Nephron (organoid): Measurements from ENCODE around the gene ZGRF1.
"Not testable (repeated sequence)": the region's sequence is repeated elsewhere in the genome, so short reads cannot be mapped to it uniquely, and the experiment has no call there.

Experiments
- H3K27ac Mint-ChIP-seq, 3 experiments: 2 replicates each; pipeline ENCODE4 v1.8.0; 2020; ENCODE audit warnings: mixed read lengths in 3 of 3, mild to moderate bottlenecking in 2 of 3, moderate library complexity in 1 of 3
- H3K27me3 Mint-ChIP-seq: 2 replicates; pipeline ENCODE4 v1.8.0; 2021; ENCODE audit warnings: low read depth, mild to moderate bottlenecking, moderate library complexity, mixed read lengths
- H3K36me3 Mint-ChIP-seq: 2 replicates; pipeline ENCODE4 v1.8.0; 2020; ENCODE audit warnings: low read depth, mixed read lengths
- H3K4me1 Mint-ChIP-seq: 2 replicates; pipeline ENCODE4 v1.8.0; 2020; ENCODE audit warnings: mixed read lengths
- H3K4me3 Mint-ChIP-seq, 3 experiments: 2 replicates each; pipeline ENCODE4 v1.8.0; 2020; ENCODE audit warnings: mild to moderate bottlenecking in 3 of 3, mixed read lengths in 3 of 3, moderate library complexity in 2 of 3
- H3K9me3 Mint-ChIP-seq: 2 replicates; pipeline ENCODE4 v1.8.0; 2020; ENCODE audit warnings: mixed read lengths
- TF ChIP-seq, protein P1 (sequence below), 3 experiments: fragments of 200-600 bp; sonication (generic); IDR thresholded peaks; one replicate each; pipeline ENCODE4 v1.5.0; 2021; ENCODE audit warnings: antibody characterized with exemption in 3 of 3; ENCODE audit not compliant: unreplicated experiment in 3 of 3

ZGRF1 gene

DNA sequence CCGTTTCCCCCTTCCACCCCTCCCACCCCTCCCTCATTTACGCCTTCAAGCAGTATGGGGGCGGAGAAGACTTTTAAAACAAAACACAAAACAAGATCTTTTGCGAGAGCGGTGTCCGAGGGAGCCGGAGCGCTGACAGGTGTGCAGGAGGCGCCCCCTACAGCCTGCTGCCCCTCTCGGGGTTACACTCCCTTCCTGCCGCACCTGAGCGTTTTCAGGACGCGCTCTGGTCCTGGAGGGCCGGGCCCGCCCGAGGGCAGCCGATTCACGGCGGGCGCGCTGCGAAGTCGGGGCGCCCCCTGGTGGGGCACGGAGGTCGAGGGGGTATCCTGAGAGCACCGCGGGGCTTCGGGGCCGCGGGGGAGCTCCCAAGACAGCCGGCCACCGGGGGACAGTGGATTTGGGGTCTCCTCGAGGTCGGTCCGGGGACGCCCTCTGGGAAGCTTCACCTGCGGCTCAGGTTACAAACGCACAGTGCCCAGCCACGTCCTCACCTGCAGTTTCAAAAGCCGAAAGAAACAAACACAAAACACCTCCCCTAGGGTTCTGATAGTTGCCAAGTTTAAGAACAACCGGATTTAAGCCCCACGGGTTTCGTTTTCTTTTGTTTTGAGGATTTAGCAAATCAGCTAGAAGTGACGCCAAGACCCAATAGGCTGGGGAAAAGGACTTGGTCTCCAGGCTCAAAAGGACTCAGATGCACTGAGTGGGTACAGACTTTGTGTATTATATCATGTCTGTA lies 112.8 kb downstream of the ZGRF1 start:
- Mint-ChIP-seq H3K9me3 (peaks cover 16% of the 10 kb centered on the region), H3K27ac (no peak overlapping the region), H3K36me3 (no peaks in the 10 kb centered on the region), H3K27me3 (peaks cover 92% of the 10 kb centered on the region), H3K4me3 (peak overlapping the region; percentile 70 to 85 (median 83)), H3K4me1 (peaks cover 12% of the 10 kb centered on the region)
- TF ChIP-seq, protein P1, sequence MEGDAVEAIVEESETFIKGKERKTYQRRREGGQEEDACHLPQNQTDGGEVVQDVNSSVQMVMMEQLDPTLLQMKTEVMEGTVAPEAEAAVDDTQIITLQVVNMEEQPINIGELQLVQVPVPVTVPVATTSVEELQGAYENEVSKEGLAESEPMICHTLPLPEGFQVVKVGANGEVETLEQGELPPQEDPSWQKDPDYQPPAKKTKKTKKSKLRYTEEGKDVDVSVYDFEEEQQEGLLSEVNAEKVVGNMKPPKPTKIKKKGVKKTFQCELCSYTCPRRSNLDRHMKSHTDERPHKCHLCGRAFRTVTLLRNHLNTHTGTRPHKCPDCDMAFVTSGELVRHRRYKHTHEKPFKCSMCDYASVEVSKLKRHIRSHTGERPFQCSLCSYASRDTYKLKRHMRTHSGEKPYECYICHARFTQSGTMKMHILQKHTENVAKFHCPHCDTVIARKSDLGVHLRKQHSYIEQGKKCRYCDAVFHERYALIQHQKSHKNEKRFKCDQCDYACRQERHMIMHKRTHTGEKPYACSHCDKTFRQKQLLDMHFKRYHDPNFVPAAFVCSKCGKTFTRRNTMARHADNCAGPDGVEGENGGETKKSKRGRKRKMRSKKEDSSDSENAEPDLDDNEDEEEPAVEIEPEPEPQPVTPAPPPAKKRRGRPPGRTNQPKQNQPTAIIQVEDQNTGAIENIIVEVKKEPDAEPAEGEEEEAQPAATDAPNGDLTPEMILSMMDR (IDR thresholded peaks at IDR 0.05; ENCODE audit: unreplicated experiment in 3 of 3) = peak; percentile 57 to 77 (median 72)

DNA sequence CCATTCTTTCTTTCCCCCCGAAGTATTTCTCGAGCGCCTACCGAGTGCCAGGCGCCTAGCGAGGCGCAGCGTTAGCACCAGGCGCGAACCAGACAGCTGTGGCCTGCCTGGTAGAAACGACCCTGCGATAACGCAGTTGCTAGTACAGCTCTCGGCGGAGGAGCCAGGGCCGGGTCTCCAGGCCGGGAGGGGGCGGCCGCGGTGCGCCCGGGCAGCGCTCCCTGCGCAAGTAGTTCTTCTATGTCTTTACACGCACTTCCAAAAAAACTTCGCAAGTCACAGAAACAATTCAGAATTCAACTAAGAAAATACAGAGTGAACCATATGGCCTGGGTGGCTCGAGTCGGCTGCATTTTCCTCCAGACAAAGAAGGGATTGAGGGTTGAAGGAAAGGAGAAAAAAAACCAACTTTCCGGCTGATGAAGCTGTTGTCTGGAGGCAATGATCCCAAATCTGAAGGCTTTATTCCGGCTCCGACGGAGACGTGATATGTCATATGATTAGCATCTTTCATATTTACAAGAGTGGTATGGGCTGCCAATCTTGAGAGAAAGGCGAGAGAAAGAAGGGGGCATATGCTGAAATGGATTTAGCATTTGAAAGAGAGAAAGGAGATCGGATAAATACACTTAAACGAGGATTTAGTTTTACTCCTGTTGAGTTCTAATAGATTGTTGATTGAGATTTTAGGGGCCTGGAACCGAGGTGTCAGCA lies 113.5 kb downstream of the ZGRF1 start:
- H3K27ac Mint-ChIP-seq = no peak overlapping the region
- TF ChIP-seq, protein P1 (IDR thresholded peaks at IDR 0.05; ENCODE audit: unreplicated experiment in 3 of 3) = no peak
- no peaks in the 10 kb centered on the region for H3K36me3 Mint-ChIP-seq
- H3K4me1 Mint-ChIP-seq = peaks cover 15% of the 10 kb centered on the region
- peaks cover 100% of the 10 kb centered on the region for H3K27me3 Mint-ChIP-seq
- H3K9me3 Mint-ChIP-seq = peaks cover 16% of the 10 kb centered on the region
- H3K4me3 Mint-ChIP-seq = peak overlapping the region; percentile 70 to 85 (median 83)

DNA sequence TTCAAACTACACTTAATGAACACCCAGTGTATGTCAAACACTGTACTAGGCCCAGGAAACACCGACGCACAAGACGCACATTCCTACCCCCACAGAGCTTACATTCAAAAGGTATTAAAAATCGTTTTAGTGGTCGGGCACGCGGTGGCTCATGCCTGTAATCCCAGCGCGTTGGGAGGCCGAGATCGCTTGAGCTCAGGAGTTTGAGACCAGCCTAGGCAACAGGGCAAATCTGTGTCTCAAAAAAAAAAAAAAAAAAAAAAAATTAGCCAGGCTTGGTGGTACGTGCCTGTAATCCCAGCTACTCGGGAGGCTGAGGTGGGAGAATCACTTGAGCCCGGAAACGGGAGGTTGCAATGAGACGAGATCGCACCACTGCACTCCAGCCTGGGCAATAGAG lies 114.3 kb downstream of the ZGRF1 start:
- H3K4me1 Mint-ChIP-seq = peaks cover 22% of the 10 kb centered on the region
- not testable (repeated sequence) for H3K36me3 Mint-ChIP-seq, H3K27ac Mint-ChIP-seq
- H3K27me3 Mint-ChIP-seq = peaks cover 100% of the 10 kb centered on the region
- peak overlapping the region; percentile 54 to 83 (median 70) for H3K4me3 Mint-ChIP-seq
- H3K9me3 Mint-ChIP-seq = peaks cover 18% of the 10 kb centered on the region

DNA sequence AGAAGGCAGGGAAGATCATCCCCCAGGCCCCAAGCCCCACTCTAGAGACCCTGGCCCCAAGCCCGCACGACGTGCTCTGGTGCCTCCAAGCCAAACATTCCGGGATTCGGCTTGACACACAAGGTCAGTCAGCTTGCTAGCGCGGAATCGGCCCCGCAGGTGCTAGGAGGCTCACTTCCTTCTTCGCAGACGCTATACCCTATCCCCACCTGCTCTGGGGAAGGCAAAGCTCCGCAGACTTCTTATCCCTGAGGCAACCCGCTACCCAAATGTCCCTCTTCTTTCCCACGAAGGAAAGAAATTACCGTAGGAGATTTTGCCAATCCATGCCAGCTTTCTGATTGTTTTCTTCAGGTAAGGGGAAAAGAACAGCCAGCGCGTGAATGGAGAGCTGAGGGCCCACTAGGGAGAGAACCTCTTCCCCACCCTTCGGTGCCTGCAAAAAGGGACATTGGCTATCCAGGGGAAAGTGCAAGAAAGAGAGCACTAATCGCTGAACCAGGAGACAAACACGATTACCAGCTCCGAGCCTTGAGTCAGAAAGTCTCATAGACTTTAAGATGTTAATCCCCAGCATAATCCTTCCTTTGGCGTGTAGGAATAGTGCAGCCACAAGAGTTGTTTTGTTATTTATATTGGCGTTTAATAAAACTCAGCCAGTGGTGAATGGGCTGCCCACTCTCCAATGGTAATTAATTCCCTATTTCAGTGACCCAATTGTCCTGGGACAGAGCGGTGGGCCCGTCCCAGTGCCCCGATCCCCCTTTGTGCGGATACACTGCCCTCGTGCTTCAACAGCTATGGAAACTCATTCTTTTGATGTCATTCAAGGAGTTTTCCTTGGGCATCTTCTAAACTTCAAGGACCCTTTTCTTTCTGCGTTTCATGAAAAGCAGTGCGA lies 115.3 kb downstream of the ZGRF1 start:
- H3K9me3 Mint-ChIP-seq = peaks cover 18% of the 10 kb centered on the region
- TF ChIP-seq, protein P1 (IDR thresholded peaks at IDR 0.05; ENCODE audit: unreplicated experiment in 3 of 3) = no peak
- peak overlapping the region in 1 of 3 experiments; percentile 48 for H3K4me3 Mint-ChIP-seq

DNA sequence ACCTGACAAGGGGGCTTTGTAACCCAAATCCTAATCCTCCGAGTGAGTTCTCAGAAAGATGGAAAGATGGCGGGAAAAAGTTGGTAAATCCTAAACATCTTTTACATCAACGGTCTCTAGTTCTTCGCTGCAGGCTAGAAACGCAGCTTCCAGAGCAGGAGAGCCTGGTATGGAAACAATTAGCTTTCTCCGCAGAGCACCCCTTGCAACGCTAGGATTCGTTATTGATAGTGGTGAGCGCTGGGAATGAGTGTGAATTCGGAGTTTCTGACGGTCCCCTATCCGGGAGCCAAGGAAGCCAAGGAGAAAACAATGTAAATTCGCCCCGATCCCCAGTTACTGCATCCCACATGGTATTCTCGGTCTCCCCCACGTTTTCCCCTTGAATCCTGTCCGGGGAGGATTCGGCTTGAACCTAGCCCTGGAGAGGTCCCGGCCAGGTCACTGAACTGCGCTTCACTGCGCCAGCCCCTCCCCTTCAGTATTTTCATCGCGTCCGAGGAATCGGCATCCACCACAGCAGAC lies 116.0 kb downstream of the ZGRF1 start:
- Mint-ChIP-seq H3K9me3 (peaks cover 18% of the 10 kb centered on the region), H3K4me1 (peaks cover 30% of the 10 kb centered on the region), H3K36me3 (no peaks in the 10 kb centered on the region), H3K27me3 (peaks cover 100% of the 10 kb centered on the region), H3K4me3 (peak overlapping the region in 1 of 3 experiments; percentile 48), H3K27ac (no peak overlapping the region)
- TF ChIP-seq, protein P1 (IDR thresholded peaks at IDR 0.05; ENCODE audit: unreplicated experiment in 3 of 3) = no peak

More for the DNA sequence above, 115.3 kb downstream of the ZGRF1 start:
- H3K36me3 Mint-ChIP-seq = no peaks in the 10 kb centered on the region
- H3K27ac Mint-ChIP-seq = no peak overlapping the region
- H3K27me3 Mint-ChIP-seq = peaks cover 100% of the 10 kb centered on the region
- H3K4me1 Mint-ChIP-seq = peaks cover 30% of the 10 kb centered on the region
